Trophoblast cell (in vitro differentiated cells and primary cell): Measurements from ENCODE around the gene MAP1B.

Experiments
- DNase-seq, 2 donors: peaks; one replicate each; pipeline ENCODE4 v3.0.0-alpha.2; 2016
- H2AFZ ChIP-seq: 2 replicates; pipeline ENCODE4 v1.6.1; 2013; ENCODE audit warnings: low read length, moderate library complexity, mild to moderate bottlenecking; ENCODE audit not compliant: insufficient read depth, poor library complexity
- H2AK5ac ChIP-seq: 2 replicates; pipeline ENCODE4 v1.6.1; 2013; ENCODE audit warnings: mild to moderate bottlenecking, low read length
- H2BK120ac ChIP-seq: 2 replicates; pipeline ENCODE4 v1.6.1; 2013; ENCODE audit warnings: low read length, mild to moderate bottlenecking, moderate library complexity; ENCODE audit not compliant: insufficient read depth, poor library complexity
- H2BK12ac ChIP-seq: 2 replicates; pipeline ENCODE4 v1.6.1; 2013; ENCODE audit warnings: mild to moderate bottlenecking, low read length, moderate library complexity
- H2BK5ac ChIP-seq: 2 replicates; pipeline ENCODE4 v1.6.1; 2013; ENCODE audit warnings: low read length, low read depth, moderate library complexity, mild to moderate bottlenecking; ENCODE audit not compliant: poor library complexity
- H3K14ac ChIP-seq: 2 replicates; pipeline ENCODE4 v1.6.1; 2013; ENCODE audit warnings: mild to moderate bottlenecking, low read length
- H3K18ac ChIP-seq: 2 replicates; pipeline ENCODE4 v1.6.1; 2013; ENCODE audit warnings: mild to moderate bottlenecking, low read length
- H3K23ac ChIP-seq: 2 replicates; pipeline ENCODE4 v1.6.1; 2013; ENCODE audit warnings: low read length
- H3K27ac ChIP-seq: 2 replicates; pipeline ENCODE4 v1.5.1; 2013; ENCODE audit warnings: low read depth, mild to moderate bottlenecking, inconsistent platforms, low read length, moderate library complexity
- H3K27me3 ChIP-seq: 2 replicates; pipeline ENCODE4 v1.6.1; 2013; ENCODE audit warnings: inconsistent platforms, mild to moderate bottlenecking, low read length, moderate library complexity; ENCODE audit not compliant: insufficient read depth
- H3K36me3 ChIP-seq, 2 experiments: 1 replicate in 1 of 2; 2 replicates in 1 of 2; pipeline ENCODE4 v1.6.1; 2013; ENCODE audit warnings: low read length in 2 of 2, mild to moderate bottlenecking in 2 of 2, moderate library complexity in 1 of 2; ENCODE audit not compliant: insufficient read depth in 2 of 2, control insufficient read depth in 1 of 2
- H3K4ac ChIP-seq: 2 replicates; pipeline ENCODE4 v1.6.1; 2013; ENCODE audit warnings: low read depth, mild to moderate bottlenecking, low read length, moderate library complexity
- H3K4me1 ChIP-seq, 2 experiments: 1 replicate in 1 of 2; 2 replicates in 1 of 2; pipeline ENCODE4 v1.6.1; 2013; ENCODE audit warnings: low read length in 2 of 2, mild to moderate bottlenecking in 2 of 2, moderate library complexity in 1 of 2; ENCODE audit not compliant: insufficient read depth in 2 of 2, control insufficient read depth in 1 of 2
- H3K4me2 ChIP-seq: 2 replicates; pipeline ENCODE4 v1.6.1; 2013; ENCODE audit warnings: inconsistent platforms, mild to moderate bottlenecking, low read length, moderate library complexity
- H3K4me3 ChIP-seq: 2 replicates; pipeline ENCODE4 v1.5.1; 2013; ENCODE audit warnings: mild to moderate bottlenecking, low read depth, low read length, inconsistent platforms
- H3K79me1 ChIP-seq: one replicate; pipeline ENCODE4 v1.6.1; 2013; ENCODE audit warnings: low read length
- H3K79me2 ChIP-seq: 2 replicates; pipeline ENCODE4 v1.6.1; 2013; ENCODE audit warnings: low read length, mild to moderate bottlenecking; ENCODE audit not compliant: control insufficient read depth, insufficient read depth, poor library complexity
- H3K9ac ChIP-seq: 2 replicates; pipeline ENCODE4 v1.6.1; 2013; ENCODE audit warnings: mild to moderate bottlenecking, low read length
- H3K9me3 ChIP-seq: 2 replicates; pipeline ENCODE4 v1.6.1; 2013; ENCODE audit warnings: low read depth, mild to moderate bottlenecking, control low read depth, inconsistent platforms, low read length; ENCODE audit not compliant: insufficient read depth
- H4K12ac ChIP-seq: 2 replicates; pipeline ENCODE4 v1.6.1; 2013; ENCODE audit warnings: low read depth, mild to moderate bottlenecking, low read length, moderate library complexity
- H4K8ac ChIP-seq: 2 replicates; pipeline ENCODE4 v1.6.1; 2013; ENCODE audit warnings: low read depth, mild to moderate bottlenecking, low read length, moderate library complexity
- H4K91ac ChIP-seq: one replicate; pipeline ENCODE4 v1.6.1; 2013; ENCODE audit warnings: low read depth, mild to moderate bottlenecking, low read length, moderate library complexity
- WGBS: extraction: QIAGEN DNeasy Blood & Tissue Kit; methylation state at CpG from one replicate; pipeline ENCODE4 v1.1.7; 2013; ENCODE audit warnings: missing lambda C conversion rate; ENCODE audit not compliant: insufficient read length, insufficient coverage; ENCODE audit errors: extremely low coverage; 5-methylcytosine and 5-hydroxymethylcytosine counted together

The MAP1B gene

DNA sequence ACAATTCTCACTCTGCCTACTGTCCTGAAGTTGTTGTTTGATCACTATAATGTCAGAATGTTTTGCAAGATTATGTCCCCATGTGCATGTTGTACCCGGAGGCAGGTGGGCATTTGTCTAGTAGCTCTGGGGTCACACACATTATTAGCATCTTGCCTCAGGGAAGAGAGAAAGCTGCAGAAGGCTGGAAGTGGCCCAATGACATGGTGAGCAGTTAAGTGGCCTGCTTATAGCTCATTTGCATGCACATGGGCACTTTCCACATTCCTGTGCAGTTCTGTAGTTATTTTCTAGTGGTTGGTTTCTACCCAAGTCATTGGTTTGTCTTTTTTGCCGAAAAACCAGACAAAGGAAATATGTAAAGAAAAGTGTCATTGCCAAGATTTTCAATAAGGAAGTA, 80.9 kb downstream of the MAP1B start:
- Histone ChIP-seq H4K12ac (no peak overlapping the region), H3K4me1 (peaks cover 0 to 7% of the 10 kb centered on the region in 2 experiments), H2AK5ac (no peak overlapping the region), H3K79me2 (no peaks in the 10 kb centered on the region), H3K4ac (no peak overlapping the region), H3K36me3 (peaks cover 0 to 12% of the 10 kb centered on the region in 2 experiments), H3K9ac (no peak overlapping the region), H3K27ac (no peak overlapping the region), H3K27me3 (no peaks in the 10 kb centered on the region), H3K4me2 (no peak overlapping the region), H3K23ac (no peak overlapping the region), H2AFZ (no peak overlapping the region), H4K8ac (no peak overlapping the region), H4K91ac (no peak overlapping the region), H3K9me3 (no peaks in the 10 kb centered on the region), H2BK12ac (no peak overlapping the region), H3K4me3 (no peak overlapping the region), H2BK120ac (no peak overlapping the region), H3K79me1 (no peaks in the 10 kb centered on the region), H3K18ac (no peak overlapping the region), H2BK5ac (no peak overlapping the region), H3K14ac (no peak overlapping the region)
- no CpG with 5 or more reads among the region's 2 CpGs for WGBS
- DNase-seq: no peak

DNA sequence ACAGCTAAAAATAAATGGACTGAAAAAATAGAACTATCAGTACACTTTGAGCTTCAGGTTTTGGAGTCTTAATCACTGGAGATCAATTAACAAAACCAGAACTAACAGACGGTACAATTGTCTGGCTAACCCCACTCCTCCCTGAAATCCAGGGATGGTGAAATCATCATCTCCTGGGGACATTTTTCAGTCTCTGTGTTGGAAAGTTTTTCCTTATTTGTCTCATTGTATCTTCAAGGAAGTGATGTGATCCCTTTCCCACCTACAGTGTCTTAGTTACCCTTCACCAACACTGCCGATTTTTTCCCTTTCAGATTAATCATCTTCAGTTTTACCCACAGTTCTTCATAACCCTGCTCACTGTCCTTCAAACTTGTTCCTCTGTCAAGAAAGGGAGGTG, 81.9 kb downstream of the MAP1B start:
- no peaks in the 10 kb centered on the region for H3K79me1 ChIP-seq
- no peak overlapping the region for H3K23ac ChIP-seq
- WGBS: no CpG with 5 or more reads among the region's 2 CpGs
- H3K27me3 ChIP-seq: no peaks in the 10 kb centered on the region
- H3K79me2 ChIP-seq: no peaks in the 10 kb centered on the region
- DNase-seq: no peak
- H4K12ac ChIP-seq: no peak overlapping the region
- no peak overlapping the region for H2BK5ac ChIP-seq
- H3K4me1 ChIP-seq: peaks cover 0 to under 1% of the 10 kb centered on the region in 2 experiments
- no peaks in the 10 kb centered on the region for H3K9me3 ChIP-seq
- no peak overlapping the region for H3K27ac ChIP-seq
- H2BK12ac ChIP-seq: no peak overlapping the region
- H2AFZ ChIP-seq: no peak overlapping the region
- H3K14ac ChIP-seq: no peak overlapping the region
- no peak overlapping the region for H3K9ac ChIP-seq
- no peak overlapping the region for H2BK120ac ChIP-seq
- no peak overlapping the region for H3K18ac ChIP-seq
- no peak overlapping the region for H4K8ac ChIP-seq
- no peak overlapping the region for H4K91ac ChIP-seq
- no peak overlapping the region for H3K4me3 ChIP-seq
- no peak overlapping the region for H3K4me2 ChIP-seq
- H2AK5ac ChIP-seq: no peak overlapping the region
- H3K4ac ChIP-seq: no peak overlapping the region
- H3K36me3 ChIP-seq: peaks cover 2 to 19% of the 10 kb centered on the region in 2 experiments

- no peak overlapping the region for H3K9ac ChIP-seq
- H3K79me1 ChIP-seq: no peaks in the 10 kb centered on the region
- H3K4me3 ChIP-seq: no peak overlapping the region
- H3K79me2 ChIP-seq: no peaks in the 10 kb centered on the region
- no peak overlapping the region for H2AK5ac ChIP-seq
- H2BK120ac ChIP-seq: no peak overlapping the region
- no peaks in the 10 kb centered on the region for H3K27me3 ChIP-seq
- H2BK5ac ChIP-seq: no peak overlapping the region
- peaks cover 3% of the 10 kb centered on the region for H3K9me3 ChIP-seq
- H4K12ac ChIP-seq: no peak overlapping the region
- no peak overlapping the region for H3K23ac ChIP-seq
- no peak for DNase-seq
- H3K14ac ChIP-seq: no peak overlapping the region
- H3K18ac ChIP-seq: no peak overlapping the region
- H3K27ac ChIP-seq: no peak overlapping the region
- no peak overlapping the region for H2AFZ ChIP-seq
- no peaks in the 10 kb centered on the region for H3K4me1 ChIP-seq
- no peak overlapping the region for H4K91ac ChIP-seq
- WGBS: no CpG with 5 or more reads among the region's 3 CpGs
- H4K8ac ChIP-seq: no peak overlapping the region
- no peak overlapping the region for H3K4ac ChIP-seq
- H3K4me2 ChIP-seq: no peak overlapping the region
- peaks cover 14 to 29% of the 10 kb centered on the region in 2 experiments for H3K36me3 ChIP-seq
- H2BK12ac ChIP-seq: no peak overlapping the region
These were observed 84.1 kb downstream of the MAP1B start for GRCh38 chr5:72191404-72191803.

GRCh38 chr5:72194846-72195245, 87.6 kb downstream of the MAP1B start:
- no peak overlapping the region for H3K23ac ChIP-seq
- no peaks in the 10 kb centered on the region for H3K4me1 ChIP-seq
- H3K27me3 ChIP-seq: no peaks in the 10 kb centered on the region
- no peak overlapping the region for H2BK5ac ChIP-seq
- no peaks in the 10 kb centered on the region for H3K79me2 ChIP-seq
- no peak overlapping the region for H3K4ac ChIP-seq
- H3K9me3 ChIP-seq: peaks cover 3% of the 10 kb centered on the region
- no peaks in the 10 kb centered on the region for H3K79me1 ChIP-seq
- no peak overlapping the region for H2BK12ac ChIP-seq
- DNase-seq: no peak
- H3K4me2 ChIP-seq: no peak overlapping the region
- H4K8ac ChIP-seq: no peak overlapping the region
- H3K4me3 ChIP-seq: no peak overlapping the region
- H3K18ac ChIP-seq: no peak overlapping the region
- H2AFZ ChIP-seq: no peak overlapping the region
- peaks cover 22 to 53% of the 10 kb centered on the region in 2 experiments for H3K36me3 ChIP-seq
- no peak overlapping the region for H2AK5ac ChIP-seq
- H3K14ac ChIP-seq: no peak overlapping the region
- no peak overlapping the region for H2BK120ac ChIP-seq
- no peak overlapping the region for H4K91ac ChIP-seq
- no CpG with 5 or more reads among the region's 6 CpGs for WGBS
- no peak overlapping the region for H3K27ac ChIP-seq
- no peak overlapping the region for H3K9ac ChIP-seq
- no peak overlapping the region for H4K12ac ChIP-seq
